ENCODE results near the gene ANO3.

Gene ANO3

GRCh38 chr11:26512196-26512595 lies 180.3 kb downstream of the ANO3 start:
- H3K4me1 ChIP-seq (ENCODE audit: control insufficient read depth, low read length) = no peaks in the 10 kb centered on the region
- H3F3A ChIP-seq (ENCODE audit: control insufficient read depth, insufficient read depth) = no peaks in the 10 kb centered on the region
- H3K4me3 ChIP-seq (ENCODE audit: low read length) = no peak overlapping the region
- H3K9me3 ChIP-seq (ENCODE audit: control insufficient read depth, insufficient read depth, low read length) = no peaks in the 10 kb centered on the region
- no peaks in the 10 kb centered on the region for H3K27me3 ChIP-seq (ENCODE audit: control insufficient read depth, low read length)
- no peaks in the 10 kb centered on the region for H4K20me1 ChIP-seq (ENCODE audit: control insufficient read depth, insufficient read depth, low read depth, low read length)
- no peak overlapping the region for H3K4me2 ChIP-seq (ENCODE audit: low read length)
- no peaks in the 10 kb centered on the region for H3K36me3 ChIP-seq (ENCODE audit: control insufficient read depth, low read length)
- TF ChIP-seq EZH2phosphoT487 (IDR thresholded peaks at IDR 0.05; ENCODE audit: borderline replicate concordance, low read length) (no peak), CTCF (IDR thresholded peaks at IDR 0.05; ENCODE audit: low read depth, low read length, poor library complexity, severe bottlenecking) (no peak)
- H3K27ac ChIP-seq (ENCODE audit: low read depth, low read length) = no peak overlapping the region
- no peaks in the 10 kb centered on the region for H3K9me2 ChIP-seq (replicated peaks; ENCODE audit: control insufficient read depth, low read length)
- no peaks in the 10 kb centered on the region for H3K79me2 ChIP-seq (ENCODE audit: control insufficient read depth, low read length)

- TF ChIP-seq EZH2phosphoT487 (IDR thresholded peaks at IDR 0.05; ENCODE audit: borderline replicate concordance, low read length) (no peak), CTCF (IDR thresholded peaks at IDR 0.05; ENCODE audit: low read depth, low read length, poor library complexity, severe bottlenecking) (no peak)
- no peaks in the 10 kb centered on the region for H3K79me2 ChIP-seq (ENCODE audit: control insufficient read depth, low read length)
- no peaks in the 10 kb centered on the region for H3K27me3 ChIP-seq (ENCODE audit: control insufficient read depth, low read length)
- no peak overlapping the region for H3K27ac ChIP-seq (ENCODE audit: low read depth, low read length)
- no peaks in the 10 kb centered on the region for H3F3A ChIP-seq (ENCODE audit: control insufficient read depth, insufficient read depth)
- H3K4me1 ChIP-seq (ENCODE audit: control insufficient read depth, low read length) = no peaks in the 10 kb centered on the region
- no peaks in the 10 kb centered on the region for H3K9me3 ChIP-seq (ENCODE audit: control insufficient read depth, insufficient read depth, low read length)
- H3K4me3 ChIP-seq (ENCODE audit: low read length) = no peak overlapping the region
- H3K4me2 ChIP-seq (ENCODE audit: low read length) = no peak overlapping the region
- no peaks in the 10 kb centered on the region for H4K20me1 ChIP-seq (ENCODE audit: control insufficient read depth, insufficient read depth, low read depth, low read length)
- no peaks in the 10 kb centered on the region for H3K9me2 ChIP-seq (replicated peaks; ENCODE audit: control insufficient read depth, low read length)
- H3K36me3 ChIP-seq (ENCODE audit: control insufficient read depth, low read length) = no peaks in the 10 kb centered on the region
Measured at GRCh38 chr11:26519469-26519868, 187.5 kb downstream of the ANO3 start.

- H3K36me3 ChIP-seq (ENCODE audit: control insufficient read depth, low read length) = no peaks in the 10 kb centered on the region
- no peaks in the 10 kb centered on the region for H3K9me3 ChIP-seq (ENCODE audit: control insufficient read depth, insufficient read depth, low read length)
- no peaks in the 10 kb centered on the region for H3K4me1 ChIP-seq (ENCODE audit: control insufficient read depth, low read length)
- H3K79me2 ChIP-seq (ENCODE audit: control insufficient read depth, low read length) = no peaks in the 10 kb centered on the region
- peak; percentile 50 for TF ChIP-seq CTCF (IDR thresholded peaks at IDR 0.05; ENCODE audit: low read depth, low read length, poor library complexity, severe bottlenecking)
- no peak for TF ChIP-seq EZH2phosphoT487 (IDR thresholded peaks at IDR 0.05; ENCODE audit: borderline replicate concordance, low read length)
- H3K27me3 ChIP-seq (ENCODE audit: control insufficient read depth, low read length) = no peaks in the 10 kb centered on the region
- no peak overlapping the region for H3K4me3 ChIP-seq (ENCODE audit: low read length)
- no peaks in the 10 kb centered on the region for H4K20me1 ChIP-seq (ENCODE audit: control insufficient read depth, insufficient read depth, low read depth, low read length)
- H3K27ac ChIP-seq (ENCODE audit: low read depth, low read length) = no peak overlapping the region
- H3K9me2 ChIP-seq (replicated peaks; ENCODE audit: control insufficient read depth, low read length) = no peaks in the 10 kb centered on the region
- H3F3A ChIP-seq (ENCODE audit: control insufficient read depth, insufficient read depth) = no peaks in the 10 kb centered on the region
- H3K4me2 ChIP-seq (ENCODE audit: low read length) = no peak overlapping the region
Measured at GRCh38 chr11:26522912-26523610, 191.1 kb downstream of the ANO3 start.
